Right atrium auricular region (tissue), 2 donors: ENCODE measurements around the gene RELA. TPM values are rescaled to one million over a fixed set of nuclear protein-coding genes. Genes with fewer than 3 reads are reported as not detected.
A peak's percentile ranks its signal among the peaks of the same experiment; 100 is the strongest.

Experiments
- DNase-seq: peaks from one replicate; pipeline ENCODE4 v3.0.0-alpha.2; 2019; ENCODE audit warnings: low spot score
- H3K27ac ChIP-seq, 2 donors: fragments of 200-600 bp; sonication (generic); 1 replicate in 1 of 2; 2 replicates in 1 of 2; pipeline ENCODE4 v1.5.1; 2016 to 2019
- H3K27me3 ChIP-seq, 2 donors: fragments of 200-600 bp; sonication (generic); one replicate each; pipeline versions ENCODE4 v1.5.1 to v1.6.0; 2017 to 2019
- H3K36me3 ChIP-seq: fragments of 200-600 bp; sonication (generic); one replicate; pipeline ENCODE4 v1.5.1; 2016
- H3K4me1 ChIP-seq, 2 donors: fragments of 200-600 bp; sonication (generic); one replicate each; pipeline versions ENCODE4 v1.5.1 to v1.6.0; 2017 to 2019
- H3K4me3 ChIP-seq, 2 donors: fragments of 200-600 bp; sonication (generic); 1 replicate in 1 of 2; 2 replicates in 1 of 2; pipeline ENCODE4 v1.5.1; 2017 to 2019; ENCODE audit warnings: mild to moderate bottlenecking in 1 of 2, moderate library complexity in 1 of 2
- H3K9me3 ChIP-seq, 2 donors: fragments of 200-600 bp; sonication (generic); one replicate each; pipeline ENCODE4 v1.5.1; 2019
- total RNA-seq, 2 donors: library from RNA; depleted of rRNA; stranded (reverse); fragments of >200 nt; gene quantifications; one replicate each; pipeline ENCODE4 v1.1.0, GENCODE V29; 2016
- TF ChIP-seq, protein P1 (sequence below), 2 donors: fragments of 200-600 bp; sonication (generic); IDR thresholded peaks; one replicate each; pipeline ENCODE4 v1.5.1; 2019; ENCODE audit warnings: antibody characterized with exemption in 2 of 2

The RELA gene
- total RNA-seq, 2 donors from 2014 or later = 30.7 to 54.9 TPM

- Histone ChIP-seq H3K4me3 (peak overlapping the region; percentile 92 to 99), H3K9me3 (no peaks in the 10 kb centered on the region), H3K27ac (peak overlapping the region in 1 of 2 donors; percentile 89), H3K36me3 (peaks cover 44% of the 10 kb centered on the region), H3K4me1 (peaks cover 0 to 41% of the 10 kb centered on the region in 2 donors), H3K27me3 (no peaks in the 10 kb centered on the region)
- no peak for DNase-seq
- TF ChIP-seq, protein P1, sequence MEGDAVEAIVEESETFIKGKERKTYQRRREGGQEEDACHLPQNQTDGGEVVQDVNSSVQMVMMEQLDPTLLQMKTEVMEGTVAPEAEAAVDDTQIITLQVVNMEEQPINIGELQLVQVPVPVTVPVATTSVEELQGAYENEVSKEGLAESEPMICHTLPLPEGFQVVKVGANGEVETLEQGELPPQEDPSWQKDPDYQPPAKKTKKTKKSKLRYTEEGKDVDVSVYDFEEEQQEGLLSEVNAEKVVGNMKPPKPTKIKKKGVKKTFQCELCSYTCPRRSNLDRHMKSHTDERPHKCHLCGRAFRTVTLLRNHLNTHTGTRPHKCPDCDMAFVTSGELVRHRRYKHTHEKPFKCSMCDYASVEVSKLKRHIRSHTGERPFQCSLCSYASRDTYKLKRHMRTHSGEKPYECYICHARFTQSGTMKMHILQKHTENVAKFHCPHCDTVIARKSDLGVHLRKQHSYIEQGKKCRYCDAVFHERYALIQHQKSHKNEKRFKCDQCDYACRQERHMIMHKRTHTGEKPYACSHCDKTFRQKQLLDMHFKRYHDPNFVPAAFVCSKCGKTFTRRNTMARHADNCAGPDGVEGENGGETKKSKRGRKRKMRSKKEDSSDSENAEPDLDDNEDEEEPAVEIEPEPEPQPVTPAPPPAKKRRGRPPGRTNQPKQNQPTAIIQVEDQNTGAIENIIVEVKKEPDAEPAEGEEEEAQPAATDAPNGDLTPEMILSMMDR (IDR thresholded peaks at IDR 0.05) = no peak
These were observed 46.1 kb downstream of the RELA start for GRCh38 chr11:65616575-65617001.

- Histone ChIP-seq H3K4me3 (peak overlapping the region; percentile 92 to 99), H3K27me3 (no peaks in the 10 kb centered on the region), H3K27ac (peak overlapping the region; percentile 89), H3K4me1 (peaks cover 0 to 46% of the 10 kb centered on the region in 2 donors), H3K9me3 (no peaks in the 10 kb centered on the region), H3K36me3 (peaks cover 39% of the 10 kb centered on the region)
- DNase-seq = no peak
- TF ChIP-seq, protein P1 (IDR thresholded peaks at IDR 0.05) = no peak
These were observed 46.7 kb downstream of the RELA start for GRCh38 chr11:65615950-65616574.

DNA sequence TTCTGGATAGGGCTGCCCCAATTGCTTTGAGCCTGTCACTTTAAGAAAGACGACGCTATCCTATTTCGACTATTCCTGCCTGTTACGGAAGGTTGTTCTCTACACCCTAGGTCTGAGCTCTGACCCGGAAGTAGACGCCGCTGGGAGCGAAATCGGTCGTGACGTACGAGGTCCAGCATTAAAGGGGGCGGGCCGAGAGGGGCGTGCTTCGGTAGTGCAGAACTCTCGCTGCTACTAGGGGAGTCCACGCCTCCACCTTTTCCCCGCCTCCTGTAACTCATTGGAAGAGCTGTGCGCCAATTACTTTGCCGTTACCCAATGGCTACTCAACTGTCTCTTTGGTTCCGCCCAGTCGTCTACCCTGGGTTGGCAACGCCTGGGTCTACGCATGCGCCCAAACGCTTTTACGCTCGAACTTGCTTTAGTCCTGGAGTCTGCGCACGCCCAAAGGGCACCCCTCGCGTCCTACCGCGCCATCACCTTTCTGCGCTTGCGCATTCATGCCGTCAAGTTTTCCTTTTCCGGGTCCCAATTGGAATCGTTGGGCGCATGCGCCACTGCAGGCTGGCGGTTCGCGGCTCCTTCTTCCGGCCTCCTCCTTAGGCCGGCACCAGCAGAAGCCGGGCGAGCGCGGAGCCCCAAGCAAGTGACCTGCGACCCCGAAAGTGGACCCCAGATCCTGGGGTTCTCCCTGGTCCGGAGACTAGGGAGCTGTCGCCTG lies 47.3 kb downstream of the RELA start, which contains the start of gene PCNX3:
Gene PCNX3, plus strand, starts transcription at position 548 of the 721 bp plus-strand sequence. CDS start 536 bp downstream, outside the sequence.
- peaks cover 32% of the 10 kb centered on the region for H3K36me3 ChIP-seq
- peak within 1 kb of the TSS; percentile 92 to 99 for H3K4me3 ChIP-seq
- H3K27me3 ChIP-seq = no peaks in the 10 kb centered on the region
- peak within 1 kb of the TSS; percentile 89 to 91 for H3K27ac ChIP-seq
- DNase-seq = peak; percentile 100
- H3K9me3 ChIP-seq = no peaks in the 10 kb centered on the region
- peaks cover 0 to 53% of the 10 kb centered on the region in 2 donors for H3K4me1 ChIP-seq
- TF ChIP-seq, protein P1 (IDR thresholded peaks at IDR 0.05) = no peak

- Histone ChIP-seq H3K4me3 (peak overlapping the region; percentile 58 to 77), H3K27ac (peak overlapping the region; percentile 89 to 91), H3K9me3 (no peaks in the 10 kb centered on the region), H3K36me3 (peaks cover 11% of the 10 kb centered on the region), H3K27me3 (no peaks in the 10 kb centered on the region), H3K4me1 (peaks cover 0 to 74% of the 10 kb centered on the region in 2 donors)
- TF ChIP-seq, protein P1 (IDR thresholded peaks at IDR 0.05) = no peak
- no peak for DNase-seq
These were observed 49.4 kb downstream of the RELA start for GRCh38 chr11:65613091-65613928.

DNA sequence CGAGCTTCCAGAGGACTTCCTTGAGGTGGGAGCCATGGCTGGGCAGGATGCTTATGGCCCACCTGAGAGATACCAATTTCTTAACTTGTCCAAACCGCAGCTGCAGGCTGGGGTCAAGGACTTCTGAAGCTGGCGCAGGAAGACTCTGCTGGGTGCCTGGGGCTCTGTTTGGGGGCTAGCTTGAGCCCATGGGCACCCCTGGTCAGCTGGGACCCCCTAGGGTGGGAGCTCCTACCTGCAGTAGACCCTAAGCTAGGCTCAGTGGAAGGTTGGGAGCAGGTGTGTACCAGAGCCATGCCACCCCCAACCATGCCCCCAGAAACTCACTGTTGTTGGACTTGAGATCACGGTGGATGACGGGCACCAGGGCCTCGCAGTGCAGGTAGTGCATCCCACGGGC lies 50.0 kb downstream of the RELA start:
- DNase-seq = no peak
- Histone ChIP-seq H3K27me3 (no peaks in the 10 kb centered on the region), H3K27ac (peak overlapping the region; percentile 89 to 91), H3K36me3 (peaks cover 5% of the 10 kb centered on the region), H3K4me1 (peaks cover 0 to 80% of the 10 kb centered on the region in 2 donors), H3K4me3 (peak overlapping the region; percentile 58 to 77), H3K9me3 (no peaks in the 10 kb centered on the region)
- TF ChIP-seq, protein P1 (IDR thresholded peaks at IDR 0.05) = no peak
